Measurements from ENCODE around the gene MYH15. TPM values are rescaled to one million over a fixed set of nuclear protein-coding genes. Genes with fewer than 3 reads are reported as not detected.
"Not testable (repeated sequence)": the region's sequence is repeated elsewhere in the genome, so short reads cannot be mapped to it uniquely, and the experiment has no call there.

The MYH15 gene
- total RNA-seq, 2 experiments from 2014 or later, result 0.46 to 0.57 TPM

DNA sequence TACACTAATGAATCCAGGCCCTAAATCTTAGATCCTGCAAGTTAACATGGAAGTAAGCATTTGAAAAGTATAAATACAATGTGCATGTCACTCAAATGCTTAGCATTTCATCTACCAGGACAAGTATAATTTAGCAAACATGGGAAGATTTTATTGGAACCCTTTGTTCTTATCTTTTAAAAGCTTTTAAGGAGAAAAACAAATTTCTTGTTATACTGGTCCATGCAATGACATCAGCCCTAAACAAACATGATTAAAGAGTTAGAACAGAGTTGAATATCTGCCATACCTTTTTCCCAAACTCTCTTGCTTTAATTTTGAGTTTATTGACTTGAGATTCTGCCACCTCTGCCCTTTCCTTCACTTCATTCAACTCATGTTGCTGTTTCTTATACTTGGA lies 127.1 kb downstream of the MYH15 start:
- no peak overlapping the region for H3K4me3 ChIP-seq (ENCODE audit: low read depth, low read length, poor library complexity, severe bottlenecking)
- DNase-seq (ENCODE audit: low spot score), result no peak
- no peaks in the 10 kb centered on the region for H3K36me3 ChIP-seq (ENCODE audit: insufficient read depth, low read length)
- no peak overlapping the region for H3K27ac ChIP-seq (ENCODE audit: low read depth, low read length, poor library complexity, severe bottlenecking)
- H3K9me2 ChIP-seq (ENCODE audit: insufficient read depth, low read length), result no peaks in the 10 kb centered on the region
- ChIA-PET POLR2A (no interaction called here), CTCF (ENCODE audit: unreplicated experiment) (no interaction called here)
- intact Hi-C loops (cut with micrococcal nuclease; ENCODE audit: unreplicated experiment), result no loop called here
- TF ChIP-seq, protein P1, sequence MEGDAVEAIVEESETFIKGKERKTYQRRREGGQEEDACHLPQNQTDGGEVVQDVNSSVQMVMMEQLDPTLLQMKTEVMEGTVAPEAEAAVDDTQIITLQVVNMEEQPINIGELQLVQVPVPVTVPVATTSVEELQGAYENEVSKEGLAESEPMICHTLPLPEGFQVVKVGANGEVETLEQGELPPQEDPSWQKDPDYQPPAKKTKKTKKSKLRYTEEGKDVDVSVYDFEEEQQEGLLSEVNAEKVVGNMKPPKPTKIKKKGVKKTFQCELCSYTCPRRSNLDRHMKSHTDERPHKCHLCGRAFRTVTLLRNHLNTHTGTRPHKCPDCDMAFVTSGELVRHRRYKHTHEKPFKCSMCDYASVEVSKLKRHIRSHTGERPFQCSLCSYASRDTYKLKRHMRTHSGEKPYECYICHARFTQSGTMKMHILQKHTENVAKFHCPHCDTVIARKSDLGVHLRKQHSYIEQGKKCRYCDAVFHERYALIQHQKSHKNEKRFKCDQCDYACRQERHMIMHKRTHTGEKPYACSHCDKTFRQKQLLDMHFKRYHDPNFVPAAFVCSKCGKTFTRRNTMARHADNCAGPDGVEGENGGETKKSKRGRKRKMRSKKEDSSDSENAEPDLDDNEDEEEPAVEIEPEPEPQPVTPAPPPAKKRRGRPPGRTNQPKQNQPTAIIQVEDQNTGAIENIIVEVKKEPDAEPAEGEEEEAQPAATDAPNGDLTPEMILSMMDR (conservative IDR thresholded peaks at IDR 0.05; ENCODE audit: low read length), result no peak
- TF ChIP-seq EZH2phosphoT487 (IDR thresholded peaks at IDR 0.05; ENCODE audit: borderline replicate concordance, low read depth, low read length), result no peak
- H3K9me3 ChIP-seq (ENCODE audit: low read length), result no peaks in the 10 kb centered on the region
- H2AFZ ChIP-seq (ENCODE audit: low read length), result no peak overlapping the region
- H3K4me1 ChIP-seq (ENCODE audit: insufficient read depth, low read length, poor library complexity, severe bottlenecking), result no peaks in the 10 kb centered on the region
- H3K79me2 ChIP-seq (ENCODE audit: insufficient read depth, low read depth, low read length), result no peaks in the 10 kb centered on the region
- H4K20me1 ChIP-seq (ENCODE audit: insufficient read depth, low read length), result no peaks in the 10 kb centered on the region
- no peak overlapping the region for H3K4me2 ChIP-seq (ENCODE audit: low read length)
- BruUV-seq (replicated peaks), result no TSS peak

DNA sequence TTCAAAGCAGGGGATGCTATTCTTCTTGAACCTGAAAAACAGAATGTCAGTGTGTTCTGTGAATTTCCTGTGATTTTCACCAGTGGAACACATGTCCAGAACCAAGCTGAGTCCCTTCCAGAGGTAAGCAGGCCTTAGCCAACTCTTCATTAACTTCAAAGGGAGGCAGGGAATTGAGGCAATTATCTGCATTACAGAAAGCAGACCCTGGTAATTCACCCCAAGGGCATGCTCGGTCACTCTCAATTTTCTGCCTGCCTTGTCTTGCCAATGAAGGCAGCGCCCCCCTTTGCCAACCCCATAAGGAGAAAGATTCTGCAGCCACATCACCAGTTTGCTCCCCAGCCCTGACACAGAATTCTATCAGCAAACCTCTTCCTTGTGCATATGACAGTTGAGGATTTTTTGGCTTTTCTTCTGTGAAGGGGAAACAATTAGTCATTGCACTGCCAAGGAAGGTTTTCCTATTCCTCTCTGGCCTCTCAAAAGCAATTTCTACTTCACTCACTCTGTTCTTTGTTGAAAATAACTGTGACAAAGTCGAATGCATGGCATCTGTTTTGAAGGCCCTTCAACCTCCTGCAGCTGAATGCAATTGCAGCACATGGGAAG lies 128.8 kb downstream of the MYH15 start:
- no peaks in the 10 kb centered on the region for H3K9me2 ChIP-seq (ENCODE audit: insufficient read depth, low read length)
- no peak for DNase-seq (ENCODE audit: low spot score)
- no peaks in the 10 kb centered on the region for H3K79me2 ChIP-seq (ENCODE audit: insufficient read depth, low read depth, low read length)
- H2AFZ ChIP-seq (ENCODE audit: low read length), result no peak overlapping the region
- no TSS peak for BruUV-seq (replicated peaks)
- no peak overlapping the region for H3K27ac ChIP-seq (ENCODE audit: low read depth, low read length, poor library complexity, severe bottlenecking)
- TF ChIP-seq, protein P1 (conservative IDR thresholded peaks at IDR 0.05; ENCODE audit: low read length), result no peak
- TF ChIP-seq EZH2phosphoT487 (IDR thresholded peaks at IDR 0.05; ENCODE audit: borderline replicate concordance, low read depth, low read length), result no peak
- POLR2A ChIA-PET, result no interaction called here
- H3K4me2 ChIP-seq (ENCODE audit: low read length), result no peak overlapping the region
- no peaks in the 10 kb centered on the region for H3K9me3 ChIP-seq (ENCODE audit: low read length)
- CTCF ChIA-PET (ENCODE audit: unreplicated experiment), result no interaction called here
- H4K20me1 ChIP-seq (ENCODE audit: insufficient read depth, low read length), result no peaks in the 10 kb centered on the region
- no peaks in the 10 kb centered on the region for H3K36me3 ChIP-seq (ENCODE audit: insufficient read depth, low read length)
- intact Hi-C loops (cut with micrococcal nuclease; ENCODE audit: unreplicated experiment), result no loop called here
- no peak overlapping the region for H3K4me3 ChIP-seq (ENCODE audit: low read depth, low read length, poor library complexity, severe bottlenecking)
- H3K4me1 ChIP-seq (ENCODE audit: insufficient read depth, low read length, poor library complexity, severe bottlenecking), result no peaks in the 10 kb centered on the region

DNA sequence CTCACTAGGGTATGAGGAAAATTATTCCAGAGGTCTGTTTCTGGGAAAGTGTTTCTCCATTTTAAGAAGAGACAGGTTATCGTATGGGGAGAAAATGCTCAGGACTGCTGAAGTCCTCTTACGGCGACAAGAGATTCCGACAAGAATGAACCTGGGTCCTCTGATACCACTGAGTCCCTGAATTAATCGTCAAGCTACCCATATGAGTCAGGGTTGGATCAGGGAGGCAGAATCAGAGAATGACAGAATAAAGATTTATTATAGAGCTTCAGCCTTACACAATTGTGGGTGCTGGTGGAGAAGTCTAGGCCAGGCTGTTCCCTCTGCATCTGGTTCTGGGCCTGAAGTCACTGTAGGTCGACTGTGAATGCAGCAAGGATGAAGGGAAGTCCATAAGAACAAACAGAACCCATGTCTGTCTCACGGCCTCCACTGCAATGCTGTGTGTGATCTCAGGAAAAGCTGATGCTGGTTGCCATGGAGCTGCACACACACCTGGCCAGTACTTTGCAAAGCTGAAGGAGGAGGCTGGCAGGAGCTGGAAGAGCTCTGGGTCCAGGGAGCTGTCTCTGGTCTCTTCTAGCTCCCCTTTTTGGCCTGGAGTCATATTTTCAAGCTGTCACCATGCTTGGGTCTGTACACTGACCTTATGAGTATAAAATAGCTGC lies 130.1 kb downstream of the MYH15 start:
- Histone ChIP-seq H2AFZ (ENCODE audit: low read length) (no peak overlapping the region), H4K20me1 (ENCODE audit: insufficient read depth, low read length) (no peaks in the 10 kb centered on the region), H3K4me1 (ENCODE audit: insufficient read depth, low read length, poor library complexity, severe bottlenecking) (no peaks in the 10 kb centered on the region), H3K27ac (ENCODE audit: low read depth, low read length, poor library complexity, severe bottlenecking) (no peak overlapping the region), H3K9me2 (ENCODE audit: insufficient read depth, low read length) (no peaks in the 10 kb centered on the region), H3K4me2 (ENCODE audit: low read length) (no peak overlapping the region), H3K4me3 (ENCODE audit: low read depth, low read length, poor library complexity, severe bottlenecking) (no peak overlapping the region), H3K9me3 (ENCODE audit: low read length) (no peaks in the 10 kb centered on the region), H3K79me2 (ENCODE audit: insufficient read depth, low read depth, low read length) (no peaks in the 10 kb centered on the region), H3K36me3 (ENCODE audit: insufficient read depth, low read length) (no peaks in the 10 kb centered on the region)
- no peak for DNase-seq (ENCODE audit: low spot score)
- no TSS peak for BruUV-seq (replicated peaks)
- no peak for TF ChIP-seq EZH2phosphoT487 (IDR thresholded peaks at IDR 0.05; ENCODE audit: borderline replicate concordance, low read depth, low read length)
- TF ChIP-seq, protein P1 (conservative IDR thresholded peaks at IDR 0.05; ENCODE audit: low read length), result no peak
- POLR2A ChIA-PET, result interaction anchor here (0.7 kb wide), 1 partner anchor 55 kb away, joined by 3 read pairs; no protein-coding TSS in a partner anchor
- CTCF ChIA-PET (ENCODE audit: unreplicated experiment), result no interaction called here
- intact Hi-C loops (cut with micrococcal nuclease; ENCODE audit: unreplicated experiment), result no loop called here

DNA sequence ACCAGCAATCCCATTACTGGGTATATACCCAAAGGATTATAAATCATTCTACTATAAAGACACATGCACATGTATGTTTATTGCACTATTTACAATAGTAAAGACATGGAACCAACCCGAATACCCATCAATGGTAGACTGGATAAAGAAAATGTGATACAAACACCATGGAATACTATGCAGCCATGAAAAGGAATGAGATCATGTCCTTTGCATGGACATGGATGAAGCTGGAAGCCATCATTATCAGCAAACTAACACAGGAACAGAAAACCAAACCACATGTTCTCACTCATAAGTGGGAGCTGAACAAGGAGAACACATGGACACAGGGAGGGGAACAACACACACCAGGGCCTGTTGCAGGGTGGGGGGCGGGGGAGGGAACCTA lies 131.4 kb downstream of the MYH15 start:
- intact Hi-C loops (cut with micrococcal nuclease; ENCODE audit: unreplicated experiment); H3K4me3 ChIP-seq (ENCODE audit: low read depth, low read length, poor library complexity, severe bottlenecking); H4K20me1 ChIP-seq (ENCODE audit: insufficient read depth, low read length); BruUV-seq (replicated peaks); H3K36me3 ChIP-seq (ENCODE audit: insufficient read depth, low read length); H3K4me2 ChIP-seq (ENCODE audit: low read length); H3K4me1 ChIP-seq (ENCODE audit: insufficient read depth, low read length, poor library complexity, severe bottlenecking); H2AFZ ChIP-seq (ENCODE audit: low read length); H3K79me2 ChIP-seq (ENCODE audit: insufficient read depth, low read depth, low read length); CTCF ChIA-PET (ENCODE audit: unreplicated experiment); DNase-seq (ENCODE audit: low spot score); H3K27ac ChIP-seq (ENCODE audit: low read depth, low read length, poor library complexity, severe bottlenecking); H3K9me2 ChIP-seq (ENCODE audit: insufficient read depth, low read length); H3K9me3 ChIP-seq (ENCODE audit: low read length): not testable (repeated sequence)
- POLR2A ChIA-PET, result interaction anchor here (0.5 kb wide), 1 partner anchor 896 kb away, joined by 3 read pairs; no protein-coding TSS in a partner anchor

Measured in OCI-LY7 (cell line).